GM21390 (cell line): ENCODE data around the gene IL17REL.

Experiments used
- ATAC-seq: cut with Tn5 transposase; IDR thresholded peaks from one replicate; pipeline ENCODE4 v1.9.1; 2021; ENCODE audit not compliant: unreplicated experiment

Gene IL17REL

GRCh38 chr22:49969751-49970527 lies 42.6 kb downstream of the IL17REL start:
- ATAC-seq = no peak

DNA sequence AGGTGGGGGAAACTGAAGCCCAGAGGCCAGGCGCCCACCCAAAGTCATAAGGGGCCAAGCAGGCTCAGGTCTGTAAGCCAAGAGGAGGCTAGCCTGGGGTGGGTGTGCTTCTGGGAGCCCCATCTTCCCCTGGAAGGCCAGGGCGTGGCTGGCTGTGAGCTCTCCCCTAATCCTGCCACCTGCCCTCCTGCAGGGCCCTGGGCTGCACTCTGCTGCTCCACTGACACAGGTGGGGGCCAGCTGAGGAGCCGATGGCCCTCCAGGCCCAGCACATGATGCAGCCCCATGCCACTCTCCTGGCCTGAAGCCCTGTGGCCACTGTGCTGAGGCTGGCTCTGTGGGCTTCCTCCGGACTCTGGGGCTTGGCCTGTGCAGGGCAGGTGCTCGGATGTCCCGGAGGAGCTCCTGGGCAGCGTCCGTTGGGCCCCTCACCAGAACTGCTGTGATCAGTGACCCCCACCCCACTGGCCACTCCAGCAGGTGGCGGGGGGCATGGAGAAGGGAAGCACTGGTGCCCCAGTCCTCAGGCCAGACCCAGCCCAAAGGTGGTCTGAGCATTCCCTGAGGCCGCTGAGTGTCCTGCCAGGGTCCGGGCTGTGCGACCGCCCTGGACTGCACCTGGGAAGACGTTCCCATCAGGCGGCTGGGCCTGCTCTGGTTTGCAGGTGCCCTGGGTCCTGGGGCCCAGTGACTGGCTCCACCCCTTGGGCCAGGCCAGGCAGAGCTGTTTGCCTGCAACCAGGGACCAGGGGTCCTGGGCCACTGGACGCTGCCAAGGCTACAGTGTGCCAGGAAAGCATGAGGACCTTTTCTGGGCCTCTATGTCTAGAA lies 43.5 kb downstream of the IL17REL start:
- ATAC-seq = no peak

GRCh38 chr22:49968313-49968830 lies 44.2 kb downstream of the IL17REL start:
- no peak for ATAC-seq

DNA sequence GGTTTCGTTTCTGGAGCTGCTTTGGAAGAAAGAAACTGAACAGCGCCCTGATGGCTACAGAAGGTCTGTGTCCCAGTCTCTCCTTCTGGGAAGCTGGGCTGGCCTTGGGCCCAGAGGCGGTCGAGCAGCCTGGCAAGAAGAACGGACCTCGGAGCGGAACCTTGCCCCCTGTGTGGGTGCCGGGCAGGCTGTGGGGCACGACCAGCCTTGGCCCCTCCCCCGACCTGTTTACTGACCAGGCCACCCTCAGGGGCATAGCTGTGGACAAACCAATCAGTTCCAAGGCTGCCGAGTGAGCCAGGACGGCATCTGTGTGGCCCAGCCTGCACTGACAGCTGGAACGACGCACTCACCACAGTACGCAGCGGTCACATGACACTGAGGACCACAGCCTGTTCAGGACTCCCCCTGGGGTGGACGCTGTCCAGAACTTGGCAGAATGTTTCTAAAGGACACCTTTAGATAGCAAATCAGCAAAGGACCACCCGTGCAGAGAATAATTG lies 44.8 kb downstream of the IL17REL start:
- ATAC-seq = no peak

DNA sequence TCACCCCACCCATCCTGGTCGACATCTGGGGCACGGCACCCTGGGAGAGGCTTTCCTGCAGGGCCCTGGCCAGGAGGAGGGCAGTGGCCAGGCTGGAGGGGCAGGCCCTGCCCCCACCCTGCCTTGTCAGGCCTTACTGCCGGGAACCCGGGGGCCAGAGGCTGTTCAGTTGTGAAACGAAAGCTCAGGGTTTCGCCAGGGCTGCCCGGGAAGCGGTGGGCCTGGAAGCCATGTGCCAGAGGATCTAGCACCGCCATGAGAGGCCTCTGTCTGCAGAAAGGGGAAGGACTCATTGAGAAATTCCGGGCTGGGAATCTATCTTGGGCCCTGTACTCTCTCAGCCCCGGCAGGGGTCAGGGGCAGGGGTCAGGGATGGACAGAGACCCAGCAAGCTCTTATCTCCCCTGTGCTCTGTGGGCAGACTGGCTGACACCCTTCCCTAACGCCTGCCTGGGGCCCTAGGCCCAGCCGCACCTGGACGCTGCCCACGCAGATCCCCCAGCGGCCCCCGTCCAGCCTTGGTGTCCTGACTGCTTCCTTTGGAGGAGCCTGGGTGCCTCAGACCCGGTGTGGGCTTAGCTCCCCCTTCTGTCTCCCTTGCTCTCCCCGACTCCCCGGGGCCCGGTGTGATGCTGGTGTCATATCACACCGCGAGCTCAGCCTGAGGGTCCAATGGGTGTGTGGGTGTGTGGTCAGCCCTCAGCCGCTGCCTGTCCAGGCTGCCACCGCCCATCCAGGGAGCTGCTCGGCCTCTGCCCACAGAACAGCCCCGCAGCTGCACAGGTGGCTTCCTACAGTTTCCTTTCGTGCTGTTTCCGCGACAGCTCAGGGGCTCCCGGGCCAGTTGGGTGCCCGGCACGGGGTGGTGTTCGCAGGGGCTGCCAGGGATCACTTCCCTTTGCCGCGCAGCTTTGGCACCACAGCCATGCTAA lies 45.5 kb downstream of the IL17REL start:
- ATAC-seq = no peak

DNA sequence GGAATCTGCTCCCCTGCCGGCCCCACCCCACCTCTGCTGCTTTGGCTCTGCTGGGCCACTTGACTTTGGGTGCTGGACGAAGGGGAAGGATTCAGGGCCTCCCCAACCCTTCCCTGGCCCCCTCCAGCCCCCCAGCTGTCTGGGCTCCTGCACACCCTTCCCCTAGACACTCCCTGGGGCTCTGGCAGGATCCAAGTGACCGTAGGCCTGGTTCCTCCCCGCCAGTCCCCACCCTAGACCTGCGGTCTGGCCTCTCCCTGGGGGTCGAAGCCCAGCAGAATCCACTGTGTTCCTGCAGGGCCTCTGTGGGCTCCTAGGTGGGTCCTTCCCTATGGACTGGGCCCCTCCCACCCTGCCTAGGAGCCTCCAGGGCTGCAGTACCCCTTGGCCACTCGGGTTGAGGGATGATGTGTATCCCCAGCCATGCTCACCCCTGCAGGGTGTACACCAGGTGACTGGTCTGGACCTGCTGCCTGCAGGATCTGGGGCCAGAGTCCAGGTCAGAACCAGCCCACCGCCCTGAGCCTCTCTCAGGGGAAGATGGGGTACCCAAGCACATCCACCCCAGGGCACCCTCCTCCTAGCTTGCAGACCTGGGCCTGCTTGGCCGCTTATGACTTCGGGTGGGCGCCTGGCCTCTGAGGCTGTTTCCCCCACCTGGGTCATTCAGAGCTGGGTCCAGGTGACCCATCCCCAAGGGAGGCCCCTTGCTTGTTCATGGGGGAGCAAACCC lies 46.4 kb downstream of the IL17REL start:
- ATAC-seq = no peak

- no peak for ATAC-seq
These were observed 47.2 kb downstream of the IL17REL start for GRCh38 chr22:49965091-49966040.

DNA sequence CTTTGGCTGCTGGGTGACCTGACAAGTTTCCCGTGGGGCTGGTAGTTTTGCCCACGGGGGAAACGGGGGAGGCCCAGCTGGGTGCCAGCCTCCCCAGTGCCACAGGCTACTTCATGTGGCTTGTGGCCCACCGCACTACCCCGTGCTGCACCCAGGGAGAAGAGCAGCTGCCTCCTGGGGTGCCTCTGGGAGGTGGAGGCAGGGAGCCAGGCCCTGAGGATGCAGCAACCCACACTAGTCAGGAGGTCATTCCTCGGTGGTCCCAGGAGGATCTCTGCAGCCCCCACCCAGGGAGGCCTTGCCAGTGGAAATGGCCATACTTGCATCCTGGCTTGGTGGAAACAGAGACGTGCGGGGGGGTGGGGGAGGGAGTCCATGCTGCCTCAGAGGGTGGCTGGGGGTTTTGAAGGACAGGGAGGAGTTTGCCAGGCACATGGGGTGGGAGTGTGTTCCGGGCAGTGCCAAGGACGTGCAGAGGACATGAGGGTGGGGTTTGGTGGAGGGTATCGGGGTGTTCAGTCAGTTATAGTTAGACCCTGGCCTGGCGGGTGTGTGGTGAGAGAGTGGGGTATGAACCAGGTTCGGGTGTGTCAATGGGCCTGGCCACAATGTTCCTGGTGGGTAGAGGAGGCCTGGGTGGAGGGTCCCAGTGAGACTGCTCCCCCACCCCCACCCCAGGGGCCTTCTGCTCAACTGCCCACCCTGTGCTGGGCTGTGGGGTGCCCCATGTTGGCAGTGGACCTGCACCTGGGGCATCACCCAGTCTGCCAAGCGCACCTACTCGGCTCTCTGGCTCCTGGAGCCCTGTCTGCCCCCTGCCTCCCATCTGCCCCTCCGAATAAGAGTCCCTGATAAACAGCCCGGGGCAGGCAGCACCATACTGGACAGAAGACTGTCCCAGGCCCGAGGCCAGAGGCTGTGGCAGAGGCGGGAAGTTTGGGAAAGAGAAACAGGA lies 48.2 kb downstream of the IL17REL start:
- ATAC-seq = no peak

DNA sequence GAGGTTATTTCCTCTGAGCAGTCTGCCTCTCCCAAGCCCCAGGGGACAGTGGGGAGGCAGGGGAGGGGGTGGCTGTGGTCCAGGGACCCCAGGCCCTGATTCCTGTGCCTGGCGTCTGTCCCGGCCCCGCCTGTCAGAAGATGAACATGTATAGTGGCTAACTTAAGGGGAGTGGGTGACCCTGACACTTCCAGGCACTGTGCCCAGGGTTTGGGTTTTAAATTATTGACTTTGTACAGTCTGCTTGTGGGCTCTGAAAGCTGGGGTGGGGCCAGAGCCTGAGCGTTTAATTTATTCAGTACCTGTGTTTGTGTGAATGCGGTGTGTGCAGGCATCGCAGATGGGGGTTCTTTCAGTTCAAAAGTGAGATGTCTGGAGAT lies 48.9 kb downstream of the IL17REL start:
- no peak for ATAC-seq

DNA sequence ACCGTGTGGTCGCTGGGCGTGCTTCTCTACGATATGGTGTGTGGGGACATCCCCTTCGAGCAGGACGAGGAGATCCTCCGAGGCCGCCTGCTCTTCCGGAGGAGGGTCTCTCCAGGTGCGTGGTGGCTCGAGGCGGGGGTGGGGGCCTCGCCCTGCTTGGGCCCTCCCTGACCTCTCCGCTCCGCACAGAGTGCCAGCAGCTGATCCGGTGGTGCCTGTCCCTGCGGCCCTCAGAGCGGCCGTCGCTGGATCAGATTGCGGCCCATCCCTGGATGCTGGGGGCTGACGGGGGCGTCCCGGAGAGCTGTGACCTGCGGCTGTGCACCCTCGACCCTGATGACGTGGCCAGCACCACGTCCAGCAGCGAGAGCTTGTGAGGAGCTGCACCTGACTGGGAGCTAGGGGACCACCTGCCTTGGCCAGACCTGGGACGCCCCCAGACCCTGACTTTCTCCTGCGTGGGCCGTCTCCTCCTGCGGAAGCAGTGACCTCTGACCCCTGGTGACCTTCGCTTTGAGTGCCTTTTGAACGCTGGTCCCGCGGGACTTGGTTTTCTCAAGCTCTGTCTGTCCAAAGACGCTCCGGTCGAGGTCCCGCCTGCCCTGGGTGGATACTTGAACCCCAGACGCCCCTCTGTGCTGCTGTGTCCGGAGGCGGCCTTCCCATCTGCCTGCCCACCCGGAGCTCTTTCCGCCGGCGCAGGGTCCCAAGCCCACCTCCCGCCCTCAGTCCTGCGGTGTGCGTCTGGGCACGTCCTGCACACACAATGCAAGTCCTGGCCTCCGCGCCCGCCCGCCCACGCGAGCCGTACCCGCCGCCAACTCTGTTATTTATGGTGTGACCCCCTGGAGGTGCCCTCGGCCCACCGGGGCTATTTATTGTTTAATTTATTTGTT lies 49.6 kb downstream of the IL17REL start:
- no peak for ATAC-seq

DNA sequence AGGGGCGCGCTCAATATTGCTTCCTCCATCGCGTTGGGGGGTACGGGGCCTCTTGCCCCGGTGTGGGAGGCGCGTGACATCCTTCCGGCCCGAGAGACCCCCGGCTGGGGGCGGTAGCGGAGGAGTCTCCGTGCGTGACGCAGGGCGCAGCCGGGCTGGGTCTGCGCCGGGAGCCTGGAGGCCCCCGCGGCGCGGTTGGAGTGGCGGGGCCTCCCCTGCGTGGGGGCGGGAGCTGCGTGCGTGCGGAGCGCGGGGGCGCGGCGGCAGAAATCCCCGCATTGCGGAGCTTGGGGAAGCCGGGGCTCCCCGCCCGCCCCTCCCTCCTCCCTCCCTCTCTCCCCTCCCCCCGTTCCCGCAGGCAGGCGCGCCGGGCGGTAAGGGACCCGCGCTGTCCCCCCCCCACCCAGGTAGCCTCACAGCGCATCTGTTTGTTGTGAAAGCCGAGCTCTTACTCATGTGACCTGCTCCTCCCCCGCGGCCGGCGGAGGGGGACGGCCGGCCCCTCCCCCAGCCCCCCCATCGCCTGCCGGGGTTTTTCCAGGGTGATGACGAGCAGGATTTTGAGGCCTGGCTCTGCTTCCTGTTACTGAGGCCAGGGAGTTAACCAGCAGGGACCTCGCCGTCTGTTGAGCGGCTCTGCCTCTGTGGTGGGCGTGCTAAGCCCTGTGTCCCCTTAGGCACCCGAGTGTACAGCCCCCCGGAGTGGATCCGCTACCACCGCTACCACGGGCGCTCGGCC lies 50.4 kb downstream of the IL17REL start:
- ATAC-seq = no peak

- ATAC-seq = no peak
These were observed 51.0 kb downstream of the IL17REL start for GRCh38 chr22:49961601-49962011.

DNA sequence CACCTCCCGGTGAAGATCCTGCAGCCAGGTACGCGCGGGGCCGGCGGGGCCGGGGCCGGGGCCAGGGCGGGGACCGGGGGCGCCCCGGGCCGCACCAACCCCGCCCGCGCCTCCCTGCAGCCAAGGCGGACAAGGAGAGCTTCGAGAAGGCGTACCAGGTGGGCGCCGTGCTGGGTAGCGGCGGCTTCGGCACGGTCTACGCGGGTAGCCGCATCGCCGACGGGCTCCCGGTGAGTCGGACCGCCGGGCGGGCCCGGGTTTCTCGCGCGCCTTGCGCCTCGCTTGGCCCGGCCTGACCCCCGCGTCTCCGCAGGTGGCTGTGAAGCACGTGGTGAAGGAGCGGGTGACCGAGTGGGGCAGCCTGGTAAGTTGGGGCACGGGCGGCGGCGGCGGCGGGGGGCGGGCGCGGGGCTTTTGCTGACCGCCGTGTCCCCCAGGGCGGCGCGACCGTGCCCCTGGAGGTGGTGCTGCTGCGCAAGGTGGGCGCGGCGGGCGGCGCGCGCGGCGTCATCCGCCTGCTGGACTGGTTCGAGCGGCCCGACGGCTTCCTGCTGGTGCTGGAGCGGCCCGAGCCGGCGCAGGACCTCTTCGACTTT lies 51.5 kb downstream of the IL17REL start:
- no peak for ATAC-seq

GRCh38 chr22:49960159-49961004 lies 52.2 kb downstream of the IL17REL start, which contains the start of gene PIM3:
TSS of gene PIM3 (plus strand) at chr22:49960772. CDS start at chr22:49960948, 176 bp downstream.
- ATAC-seq = peak; percentile 42

GRCh38 chr22:49959782-49960158 lies 52.8 kb downstream of the IL17REL start:
- peak; percentile 2 for ATAC-seq
